GM12878 (cell line): ENCODE data around the gene DENND1A. TPM values are rescaled to one million over a fixed set of nuclear protein-coding genes. Genes with fewer than 3 reads are reported as not detected.

Source experiments
- ATAC-seq: fragments of 200-7000 bp; cut with Tn5 transposase; 3 replicates; pipeline ENCODE4 v1.9.1; 2020; ENCODE audit warnings: mild to moderate bottlenecking, moderate library complexity
- BruUV-seq: library from RNA; stranded (reverse); fragments of 400-500 nt; replicated peaks from 2 replicates; lab custom pipeline; 2021; lab: Mats Ljungman, UMichigan
- CTCF ChIA-PET: fragments of 300-600 bp; sonication (Branson Sonifier 250); formaldehyde crosslinking; extraction: SDS; loops from one replicate; lab custom pipeline; 2021; ENCODE audit warnings: inconsistent platforms; lab: Yijun Ruan, JAX
- POLR2A ChIA-PET: fragments of 350-600 bp; formaldehyde crosslinking; extraction: SDS; loops from one replicate; lab custom pipeline; 2021; ENCODE audit warnings: inconsistent platforms; lab: Charles Lee
- RAD21 ChIA-PET: fragments of 300-600 bp; sonication (Branson Sonifier 250); formaldehyde crosslinking; loops from one replicate; lab custom pipeline; 2023; ENCODE audit warnings: antibody characterized with exemption; ENCODE audit not compliant: unreplicated experiment; lab: Charles Lee
- SMC1A ChIA-PET: fragments of 300-600 bp; sonication (Branson Sonifier 250); formaldehyde crosslinking; loops from one replicate; lab custom pipeline; 2023; ENCODE audit not compliant: unreplicated experiment, uncharacterized antibody; lab: Charles Lee
- DNase-seq: peaks from one replicate; pipeline ENCODE4 v3.0.0-alpha.2; 2011; ENCODE audit warnings: low read depth, low spot score
- FAIRE-seq: peaks from 3 replicates; lab custom pipeline; 2011; peaks lifted over from hg19 to GRCh38; lab: Jason Lieb, UNC
- H2AFZ ChIP-seq: 2 replicates; pipeline ENCODE4 v1.6.0; 2011; ENCODE audit warnings: low read depth, low read length, control low read depth; ENCODE audit not compliant: control insufficient read depth
- H3K27ac ChIP-seq: 2 replicates; pipeline ENCODE4 v1.5.1; 2011; ENCODE audit warnings: control low read depth; ENCODE audit not compliant: control insufficient read depth, insufficient read depth
- H3K27me3 ChIP-seq, 2 experiments: replicated peaks in 1 of 2; 2 replicates each; pipeline versions ENCODE4 v1.6.0 to v1.6.1; 2011; ENCODE audit warnings: low read length in 1 of 2; ENCODE audit not compliant: control insufficient read depth in 2 of 2, insufficient read depth in 2 of 2
- H3K36me3 ChIP-seq, 2 experiments: 2 replicates each; pipeline ENCODE4 v1.5.1; 2011; ENCODE audit warnings: low read length in 1 of 2; ENCODE audit not compliant: control insufficient read depth in 2 of 2, insufficient read depth in 2 of 2
- H3K4me1 ChIP-seq: 2 replicates; pipeline ENCODE4 v1.6.1; 2011; ENCODE audit warnings: mild to moderate bottlenecking, low read length, moderate library complexity, mixed read lengths; ENCODE audit not compliant: control insufficient read depth, insufficient read depth
- H3K4me2 ChIP-seq: 2 replicates; pipeline ENCODE4 v1.6.0; 2011; ENCODE audit warnings: control low read depth; ENCODE audit not compliant: control insufficient read depth, insufficient read depth
- H3K4me3 ChIP-seq: fragments of 200-600 bp; sonication (generic); 2 replicates; pipeline ENCODE4 v1.5.1; 2016
- H3K79me2 ChIP-seq: 2 replicates; pipeline ENCODE4 v1.6.0; 2011; ENCODE audit warnings: low read length; ENCODE audit not compliant: control insufficient read depth, insufficient read depth
- H3K9ac ChIP-seq: 2 replicates; pipeline ENCODE4 v1.8.0; 2011; ENCODE audit warnings: low read length, control low read depth, mixed read lengths; ENCODE audit not compliant: control insufficient read depth, insufficient read depth
- H3K9me3 ChIP-seq: replicated peaks from 3 replicates; pipeline ENCODE4 v1.5.1; 2011; ENCODE audit warnings: mild to moderate bottlenecking, low read length; ENCODE audit not compliant: control insufficient read depth, insufficient read depth
- H4K20me1 ChIP-seq: 2 replicates; pipeline ENCODE4 v1.6.0; 2011; ENCODE audit not compliant: control insufficient read depth, insufficient read depth
- IKZF1 ChIP-seq: fragments of 450-650 bp; conservative IDR thresholded peaks from 2 replicates; pipeline ENCODE4 v1.6.1; 2017; ENCODE audit warnings: antibody characterized with exemption, mild to moderate bottlenecking
- NFYB ChIP-seq: IDR thresholded peaks from 2 replicates; pipeline ENCODE4 v1.6.1; 2011; ENCODE audit warnings: low read depth, mild to moderate bottlenecking, low read length, improper control_type of control experiment, moderate library complexity; ENCODE audit not compliant: insufficient read depth
- WGBS: methylation state at CpG from one replicate; pipeline ENCODE4 v1.1.6; 2016; ENCODE audit warnings: low lambda C conversion rate; ENCODE audit not compliant: insufficient replicate concordance, insufficient coverage; ENCODE audit errors: missing lambda C conversion rate; 5-methylcytosine and 5-hydroxymethylcytosine counted together
- in situ Hi-C: fragments of 300-500 bp; cut with MboI; formaldehyde crosslinking; loops from 9 replicates; pipeline ENCODE4 v1.14.3; 2018; ENCODE audit warnings: mixed read lengths
- intact Hi-C: fragments of 100-400 bp; cut with micrococcal nuclease; formaldehyde crosslinking; loops from one replicate; pipeline ENCODE4 v1.14.2; 2022; ENCODE audit not compliant: unreplicated experiment
- polyA plus RNA-seq, 11 experiments: library from polyadenylated mRNA; depleted of rRNA in 4 of 11; unstranded in 6 of 11; stranded (reverse) in 5 of 11; fragments of >200 nt; fragmentation: Nextera tagmentation in 4 of 11; fragmentation: Illumina TruSeq in 1 of 11; extraction: Ambion mirVana in 4 of 11; extraction: Trizol in 1 of 11; gene quantifications; 1 replicate in 1 of 11; 2 replicates in 10 of 11; pipeline versions ENCODE4 v1.2.1 to v1.2.3, GENCODE V29; 2011 to 2016; ENCODE audit warnings: inconsistent platforms in 2 of 11, missing spikeins in 2 of 11, low read depth in 1 of 11
- total RNA-seq, 4 experiments: library from RNA; depleted of rRNA in 3 of 4; stranded (reverse); fragments of >200 nt in 3 of 4; fragmentation: Illumina TruSeq in 1 of 4; extraction: Trizol in 1 of 4; gene quantifications; 2 replicates each; pipeline versions ENCODE4 v1.2.1 to v1.2.3, GENCODE V29; 2013 to 2021
- TF ChIP-seq, protein P1 (sequence below): IDR thresholded peaks from 2 replicates; pipeline ENCODE4 v1.6.1; 2012; ENCODE audit warnings: mild to moderate bottlenecking, low read depth, low read length

DENND1A gene
- total and polyA plus RNA-seq, 10 of the 15 experiments (the other 5 are each of a cell fraction or from before 2014, with no cell fraction given) = 14.1 to 48.6 (median 35.2) TPM

DNA sequence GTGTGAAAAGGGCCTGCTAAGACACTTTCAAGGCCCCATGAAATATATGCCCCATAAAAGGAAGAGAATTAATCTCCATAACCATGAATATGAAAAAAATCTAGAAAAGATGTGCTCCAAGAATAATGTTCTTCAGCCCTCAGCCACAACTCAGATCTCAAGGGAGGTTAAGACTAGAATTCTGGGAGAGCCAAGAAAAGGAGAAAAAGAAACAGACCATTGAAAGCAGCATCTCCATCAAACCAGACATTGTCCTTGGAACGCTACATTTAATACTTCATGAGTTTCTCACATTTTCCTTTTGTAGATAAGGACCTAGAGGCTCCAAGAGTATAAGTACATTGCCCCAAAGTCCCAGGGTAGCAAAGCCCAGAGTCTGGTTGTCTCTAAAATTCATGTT is 270.6 kb downstream of the DENND1A start:
- no peak overlapping the region for H3K27ac ChIP-seq
- FAIRE-seq = no peak
- intact Hi-C loops = no loop called here

More for the DNA sequence above, 270.6 kb downstream of the DENND1A start:
- ChIA-PET SMC1A (interaction anchor here (0.6 to 3.1 kb wide), 8 partner anchors 7 to 381 kb away, joined by 3 to 14 read pairs (median 4); no protein-coding TSS in a partner anchor), CTCF (interaction anchor here (0.6 to 1.1 kb wide), 4 partner anchors 13 to 123 kb away, joined by 3 to 4 read pairs (median 3); no protein-coding TSS in a partner anchor), RAD21 (interaction anchor here (1.0 kb wide), 1 partner anchor 381 kb away, joined by 3 read pairs; no protein-coding TSS in a partner anchor), POLR2A (interaction anchor here (0.8 kb wide), 1 partner anchor 51 kb away, joined by 3 read pairs; no protein-coding TSS in a partner anchor)
- Histone ChIP-seq H4K20me1 (no peaks in the 10 kb centered on the region), H3K4me2 (no peak overlapping the region), H3K36me3 (peaks cover 0 to 1% of the 10 kb centered on the region in 2 experiments; a peak in 2 of 4 replicates), H3K4me1 (no peaks in the 10 kb centered on the region), H3K27me3 (no peaks in the 10 kb centered on the region), H2AFZ (no peak overlapping the region), H3K9me3 (peaks cover 14% of the 10 kb centered on the region), H3K79me2 (no peaks in the 10 kb centered on the region), H3K9ac (no peak overlapping the region), H3K4me3 (no peak overlapping the region)
- no TSS peak for BruUV-seq
- in situ Hi-C loops = no loop called here
- 100% methylated on average over 1 of the region's 1 CpG for WGBS
- no peak for ATAC-seq
- TF ChIP-seq NFYB (no peak), IKZF1 (no peak)
- TF ChIP-seq, protein P1, sequence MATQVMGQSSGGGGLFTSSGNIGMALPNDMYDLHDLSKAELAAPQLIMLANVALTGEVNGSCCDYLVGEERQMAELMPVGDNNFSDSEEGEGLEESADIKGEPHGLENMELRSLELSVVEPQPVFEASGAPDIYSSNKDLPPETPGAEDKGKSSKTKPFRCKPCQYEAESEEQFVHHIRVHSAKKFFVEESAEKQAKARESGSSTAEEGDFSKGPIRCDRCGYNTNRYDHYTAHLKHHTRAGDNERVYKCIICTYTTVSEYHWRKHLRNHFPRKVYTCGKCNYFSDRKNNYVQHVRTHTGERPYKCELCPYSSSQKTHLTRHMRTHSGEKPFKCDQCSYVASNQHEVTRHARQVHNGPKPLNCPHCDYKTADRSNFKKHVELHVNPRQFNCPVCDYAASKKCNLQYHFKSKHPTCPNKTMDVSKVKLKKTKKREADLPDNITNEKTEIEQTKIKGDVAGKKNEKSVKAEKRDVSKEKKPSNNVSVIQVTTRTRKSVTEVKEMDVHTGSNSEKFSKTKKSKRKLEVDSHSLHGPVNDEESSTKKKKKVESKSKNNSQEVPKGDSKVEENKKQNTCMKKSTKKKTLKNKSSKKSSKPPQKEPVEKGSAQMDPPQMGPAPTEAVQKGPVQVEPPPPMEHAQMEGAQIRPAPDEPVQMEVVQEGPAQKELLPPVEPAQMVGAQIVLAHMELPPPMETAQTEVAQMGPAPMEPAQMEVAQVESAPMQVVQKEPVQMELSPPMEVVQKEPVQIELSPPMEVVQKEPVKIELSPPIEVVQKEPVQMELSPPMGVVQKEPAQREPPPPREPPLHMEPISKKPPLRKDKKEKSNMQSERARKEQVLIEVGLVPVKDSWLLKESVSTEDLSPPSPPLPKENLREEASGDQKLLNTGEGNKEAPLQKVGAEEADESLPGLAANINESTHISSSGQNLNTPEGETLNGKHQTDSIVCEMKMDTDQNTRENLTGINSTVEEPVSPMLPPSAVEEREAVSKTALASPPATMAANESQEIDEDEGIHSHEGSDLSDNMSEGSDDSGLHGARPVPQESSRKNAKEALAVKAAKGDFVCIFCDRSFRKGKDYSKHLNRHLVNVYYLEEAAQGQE = no peak
- DNase-seq = no peak
